Ascending aorta (tissue), 2 donors: Measurements from ENCODE around the gene FBLN1. TPM values are rescaled to one million over a fixed set of nuclear protein-coding genes. Genes with fewer than 3 reads are reported as not detected.
"Not testable (repeated sequence)": the region's sequence is repeated elsewhere in the genome, so short reads cannot be mapped to it uniquely, and the experiment has no call there.

Experiments
- DNase-seq, 2 donors: peaks; one replicate each; pipeline ENCODE4 v3.0.0-alpha.2; 2019; ENCODE audit warnings: low spot score in 2 of 2
- H3K27ac ChIP-seq, 2 donors: fragments of 200-600 bp; sonication (generic); one replicate each; pipeline ENCODE4 v1.5.1; 2016 to 2017; ENCODE audit warnings: mild to moderate bottlenecking in 1 of 2
- H3K27me3 ChIP-seq: fragments of 200-600 bp; sonication (generic); one replicate; pipeline ENCODE4 v1.5.1; 2017
- H3K36me3 ChIP-seq, 2 donors: fragments of 200-600 bp; sonication (generic); one replicate each; pipeline ENCODE4 v1.5.1; 2016
- H3K4me1 ChIP-seq, 2 donors: fragments of 200-600 bp; sonication (generic); one replicate each; pipeline ENCODE4 v1.5.1; 2016 to 2017; ENCODE audit warnings: mild to moderate bottlenecking in 1 of 2
- H3K4me3 ChIP-seq, 2 donors: fragments of 200-600 bp; sonication (generic); one replicate each; pipeline ENCODE4 v1.5.1; 2016 to 2017; ENCODE audit warnings: mild to moderate bottlenecking in 1 of 2
- H3K9me3 ChIP-seq, 2 donors: fragments of 200-600 bp; sonication (generic); one replicate each; pipeline ENCODE4 v1.5.1; 2016
- CTCF ChIP-seq, 3 experiments: fragments of 200-600 bp in 2 of 3; fragments of 450-650 bp in 1 of 3; sonication (generic) in 2 of 3; IDR thresholded peaks; one replicate each; pipeline ENCODE4 v1.5.1; 2016 to 2019; ENCODE audit warnings: antibody characterized with exemption in 3 of 3, mild to moderate bottlenecking in 1 of 3, moderate library complexity in 1 of 3
- intact Hi-C: fragments of 100-400 bp; cut with DNase I; formaldehyde crosslinking; loops from one replicate; pipeline ENCODE4 v1.15.1; 2023
- total RNA-seq: library from RNA; depleted of rRNA; stranded (reverse); fragments of >200 nt; gene quantifications from one replicate; pipeline ENCODE4 v1.1.0, GENCODE V29; 2016

FBLN1 gene
- total RNA-seq, 1 donor from 2014 or later: 580 TPM

- DNase-seq: no peak
- no peak overlapping the region for H3K4me3 ChIP-seq
- H3K4me1 ChIP-seq: no peaks in the 10 kb centered on the region
- H3K9me3 ChIP-seq: no peaks in the 10 kb centered on the region
- H3K27me3 ChIP-seq: no peaks in the 10 kb centered on the region
- intact Hi-C loops: no loop called here
- H3K36me3 ChIP-seq: no peaks in the 10 kb centered on the region
- no peak overlapping the region for H3K27ac ChIP-seq
- no peak for TF ChIP-seq CTCF (IDR thresholded peaks at IDR 0.05)
Measured at GRCh38 chr22:45491841-45492240, 10.8 kb upstream of the FBLN1 start.

DNA sequence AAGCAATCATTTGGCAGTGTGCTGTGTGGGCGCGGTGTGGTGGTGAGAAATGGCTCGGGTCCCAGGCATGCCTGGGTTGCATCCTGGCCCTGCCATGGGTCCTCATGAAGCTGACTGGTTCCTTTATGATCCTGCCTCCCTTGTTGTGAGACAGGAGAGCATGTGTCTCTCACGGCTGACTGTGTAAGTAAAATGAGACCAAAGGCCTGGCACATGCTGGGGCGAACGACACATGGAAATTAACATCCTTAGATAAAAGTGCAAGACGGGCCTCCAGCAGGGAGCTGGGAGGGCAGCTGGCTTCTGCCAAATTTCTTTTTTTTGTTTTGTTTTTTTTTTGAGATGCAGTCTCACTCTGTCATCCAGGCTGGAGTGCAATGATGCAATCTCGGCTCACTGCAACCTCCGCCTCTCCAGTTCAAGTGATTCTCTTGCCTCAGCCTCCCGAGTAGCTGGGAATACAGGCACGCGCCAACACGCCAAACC is 9.4 kb upstream of the FBLN1 start:
- Histone ChIP-seq H3K4me1 (peaks cover 0 to 5% of the 10 kb centered on the region in 2 donors), H3K9me3 (no peaks in the 10 kb centered on the region), H3K27ac (no peak overlapping the region), H3K27me3 (no peaks in the 10 kb centered on the region), H3K4me3 (no peak overlapping the region), H3K36me3 (no peaks in the 10 kb centered on the region)
- TF ChIP-seq CTCF (IDR thresholded peaks at IDR 0.05): no peak
- intact Hi-C loops: no loop called here
- DNase-seq: no peak

DNA sequence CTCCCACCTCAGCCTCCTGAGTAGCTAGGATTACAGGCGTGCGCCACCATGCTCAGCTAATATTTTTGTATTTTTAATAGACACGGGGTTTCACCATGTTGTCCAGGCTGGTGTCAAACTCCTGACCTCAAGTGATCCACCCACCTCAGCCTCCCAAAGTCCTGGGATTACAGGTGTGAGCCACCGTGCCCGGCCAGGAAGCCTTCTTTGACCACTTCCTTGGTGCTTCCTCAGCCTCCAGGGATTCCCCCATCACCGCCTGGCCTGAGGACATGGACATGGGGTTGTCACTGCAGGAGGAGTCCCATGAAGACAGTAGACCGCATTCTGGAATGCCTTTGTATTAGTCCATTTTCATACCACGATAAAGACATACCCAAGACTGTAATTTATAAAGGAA is 8.4 kb upstream of the FBLN1 start:
- H3K4me1 ChIP-seq, H3K27ac ChIP-seq, intact Hi-C loops, H3K36me3 ChIP-seq, H3K4me3 ChIP-seq, H3K9me3 ChIP-seq, DNase-seq, H3K27me3 ChIP-seq: not testable (repeated sequence)

GRCh38 chr22:45495616-45496015 is 7.1 kb upstream of the FBLN1 start:
- H3K4me1 ChIP-seq, H3K4me3 ChIP-seq, H3K9me3 ChIP-seq, intact Hi-C loops, DNase-seq, H3K27me3 ChIP-seq, H3K27ac ChIP-seq, H3K36me3 ChIP-seq: not testable (repeated sequence)

- no peak for TF ChIP-seq CTCF (IDR thresholded peaks at IDR 0.05)
- Histone ChIP-seq H3K27ac (peak overlapping the region in 1 of 2 donors; percentile 7), H3K4me3 (no peak overlapping the region), H3K36me3 (no peaks in the 10 kb centered on the region), H3K4me1 (peaks cover 0 to 8% of the 10 kb centered on the region in 2 donors), H3K27me3 (no peaks in the 10 kb centered on the region), H3K9me3 (no peaks in the 10 kb centered on the region)
- DNase-seq: no peak
- intact Hi-C loops: no loop called here
Measured at GRCh38 chr22:45496451-45496941, 6.2 kb upstream of the FBLN1 start.

DNA sequence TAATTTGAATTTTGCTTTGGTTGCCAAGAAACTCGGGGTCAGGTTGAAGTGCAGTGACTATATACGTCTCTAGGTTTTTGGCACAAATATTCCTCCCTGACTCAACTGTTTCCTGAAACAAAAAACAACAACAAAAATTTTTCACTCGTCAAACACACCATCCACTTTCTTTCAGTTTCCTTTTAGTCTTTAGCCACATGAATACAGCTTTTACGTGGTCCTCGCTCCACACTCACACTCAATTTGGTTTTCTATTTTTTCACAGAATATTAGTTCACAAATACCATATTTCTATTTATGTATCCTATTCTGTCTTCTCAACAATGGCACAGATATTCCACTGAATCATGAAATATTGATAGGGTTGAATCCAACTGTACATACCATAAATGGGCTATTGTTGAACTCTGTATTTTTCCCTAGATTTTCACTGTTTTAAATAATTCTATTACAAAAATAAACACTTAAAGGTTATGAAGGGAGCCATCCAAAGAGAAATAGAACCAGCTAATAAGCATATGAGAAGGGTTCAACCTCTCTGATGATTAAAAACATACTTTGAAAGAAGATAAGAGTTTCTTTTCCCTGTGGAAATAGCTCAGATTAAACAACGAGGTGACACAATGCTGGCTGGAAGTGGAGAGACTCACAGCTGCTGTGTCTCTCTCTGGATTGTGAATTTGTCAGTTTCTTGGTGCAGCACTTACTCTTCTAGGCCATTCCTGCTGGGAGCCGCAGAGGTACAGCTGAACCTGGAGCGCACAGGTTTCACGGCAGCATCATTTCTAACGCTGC is 5.1 kb upstream of the FBLN1 start:
- no peaks in the 10 kb centered on the region for H3K27me3 ChIP-seq
- H3K9me3 ChIP-seq: no peaks in the 10 kb centered on the region
- H3K27ac ChIP-seq: peak overlapping the region in 1 of 2 donors; percentile 35
- H3K4me1 ChIP-seq: peaks cover 0 to 8% of the 10 kb centered on the region in 2 donors
- no peaks in the 10 kb centered on the region for H3K36me3 ChIP-seq
- H3K4me3 ChIP-seq: no peak overlapping the region
- no peak for TF ChIP-seq CTCF (IDR thresholded peaks at IDR 0.05)
- DNase-seq: no peak
- intact Hi-C loops: no loop called here
